ENCODE data around the gene MLLT3.
A peak's percentile ranks its signal among the peaks of the same experiment; 100 is the strongest.

Gene MLLT3

GRCh38 chr9:20532584-20532983, 89.7 kb downstream of the MLLT3 start:
- no peak for DNase-seq (ENCODE audit: low read depth)
- no peak overlapping the region for H3K4me3 ChIP-seq (ENCODE audit: control insufficient read depth, low read depth, low read length)
- no peak for TF ChIP-seq CTCF (conservative IDR thresholded peaks at IDR 0.05; ENCODE audit: control insufficient read depth, insufficient read depth, low read depth, low read length)

GRCh38 chr9:20529837-20530236, 92.5 kb downstream of the MLLT3 start:
- DNase-seq (ENCODE audit: low read depth) = no peak
- TF ChIP-seq CTCF (conservative IDR thresholded peaks at IDR 0.05; ENCODE audit: control insufficient read depth, insufficient read depth, low read depth, low read length) = no peak
- H3K4me3 ChIP-seq (ENCODE audit: control insufficient read depth, low read depth, low read length) = no peak overlapping the region

- TF ChIP-seq CTCF (conservative IDR thresholded peaks at IDR 0.05; ENCODE audit: control insufficient read depth, insufficient read depth, low read depth, low read length) = no peak
- DNase-seq (ENCODE audit: low read depth) = no peak
- H3K4me3 ChIP-seq (ENCODE audit: control insufficient read depth, low read depth, low read length) = no peak overlapping the region
Observed at GRCh38 chr9:20528253-20528652, 94.0 kb downstream of the MLLT3 start.

- no peak for DNase-seq (ENCODE audit: low read depth)
- TF ChIP-seq CTCF (conservative IDR thresholded peaks at IDR 0.05; ENCODE audit: control insufficient read depth, insufficient read depth, low read depth, low read length) = no peak
- no peak overlapping the region for H3K4me3 ChIP-seq (ENCODE audit: control insufficient read depth, low read depth, low read length)
Observed at GRCh38 chr9:20526500-20527319, 95.6 kb downstream of the MLLT3 start.

- H3K4me3 ChIP-seq (ENCODE audit: control insufficient read depth, low read depth, low read length) = no peak overlapping the region
- peak; percentile 49 for TF ChIP-seq CTCF (conservative IDR thresholded peaks at IDR 0.05; ENCODE audit: control insufficient read depth, insufficient read depth, low read depth, low read length)
- peak; percentile 22 for DNase-seq (ENCODE audit: low read depth)
Observed at GRCh38 chr9:20524776-20525175, 97.5 kb downstream of the MLLT3 start.

- DNase-seq (ENCODE audit: low read depth) = no peak
- no peak for TF ChIP-seq CTCF (conservative IDR thresholded peaks at IDR 0.05; ENCODE audit: control insufficient read depth, insufficient read depth, low read depth, low read length)
Observed at GRCh38 chr9:20518737-20519136, 103.6 kb downstream of the MLLT3 start.

More at GRCh38 chr9:20518737-20519136, 103.6 kb downstream of the MLLT3 start:
- H3K4me3 ChIP-seq (ENCODE audit: control insufficient read depth, low read depth, low read length) = no peak overlapping the region

All from fibroblast of mammary gland (primary cell).